ENCODE measurements around the gene ETV4.

Gene ETV4

GRCh38 chr17:43545383-43545632 lies 832 bp downstream of the ETV4 start:
- H3K9ac ChIP-seq (ENCODE audit: low read length), result no peak overlapping the region
- H3K36me3 ChIP-seq (ENCODE audit: control insufficient read depth in 1 of 2, insufficient read depth in 2 of 2, low read length in 2 of 2), result no peaks in the 10 kb centered on the region
- H4K8ac ChIP-seq (ENCODE audit: low read depth, low read length), result no peak overlapping the region
- peak; percentile 41 to 47 for DNase-seq
- H3K4ac ChIP-seq (ENCODE audit: low read depth, low read length), result no peak overlapping the region
- no peak overlapping the region for H3K23ac ChIP-seq (ENCODE audit: low read length)
- no peaks in the 10 kb centered on the region for H3K9me3 ChIP-seq (ENCODE audit: insufficient read depth, low read depth, low read length)
- H3K79me1 ChIP-seq (ENCODE audit: low read length), result peaks cover 2% of the 10 kb centered on the region
- H3K18ac ChIP-seq (ENCODE audit: low read length), result no peak overlapping the region
- peaks cover 12 to 25% of the 10 kb centered on the region in 2 experiments for H3K4me1 ChIP-seq (ENCODE audit: control insufficient read depth in 1 of 2, insufficient read depth in 2 of 2, low read length in 2 of 2)
- no peak overlapping the region for H3K14ac ChIP-seq (ENCODE audit: low read length)
- peak overlapping the region; percentile 62 for H3K4me2 ChIP-seq (ENCODE audit: low read length)
- H3K79me2 ChIP-seq (ENCODE audit: control insufficient read depth, insufficient read depth, low read length, poor library complexity), result peaks cover 3% of the 10 kb centered on the region
- H2AFZ ChIP-seq (ENCODE audit: insufficient read depth, low read length, poor library complexity), result no peak overlapping the region
- H3K27ac ChIP-seq (ENCODE audit: low read depth, low read length), result no peak overlapping the region
- no CpG with 5 or more reads among the region's 21 CpGs for WGBS (ENCODE audit: extremely low coverage, insufficient coverage, insufficient read length)
- H4K12ac ChIP-seq (ENCODE audit: low read depth, low read length), result no peak overlapping the region
- H2BK12ac ChIP-seq (ENCODE audit: low read length), result no peak overlapping the region
- no peak overlapping the region for H3K4me3 ChIP-seq (ENCODE audit: low read depth, low read length)
- no peak overlapping the region for H4K91ac ChIP-seq (ENCODE audit: low read depth, low read length)
- H2AK5ac ChIP-seq (ENCODE audit: low read length), result no peak overlapping the region
- no peak overlapping the region for H2BK5ac ChIP-seq (ENCODE audit: low read depth, low read length, poor library complexity)
- H2BK120ac ChIP-seq (ENCODE audit: insufficient read depth, low read length, poor library complexity), result no peak overlapping the region
- peaks cover 22% of the 10 kb centered on the region for H3K27me3 ChIP-seq (ENCODE audit: insufficient read depth, low read length)

- Histone ChIP-seq H3K9me3 (ENCODE audit: insufficient read depth, low read depth, low read length) (no peaks in the 10 kb centered on the region), H3K4me2 (ENCODE audit: low read length) (no peak overlapping the region), H2BK5ac (ENCODE audit: low read depth, low read length, poor library complexity) (no peak overlapping the region), H3K27ac (ENCODE audit: low read depth, low read length) (no peak overlapping the region), H3K14ac (ENCODE audit: low read length) (no peak overlapping the region), H3K4ac (ENCODE audit: low read depth, low read length) (no peak overlapping the region), H2BK120ac (ENCODE audit: insufficient read depth, low read length, poor library complexity) (no peak overlapping the region), H3K36me3 (ENCODE audit: control insufficient read depth in 1 of 2, insufficient read depth in 2 of 2, low read length in 2 of 2) (no peaks in the 10 kb centered on the region), H2AK5ac (ENCODE audit: low read length) (no peak overlapping the region), H4K8ac (ENCODE audit: low read depth, low read length) (no peak overlapping the region), H3K18ac (ENCODE audit: low read length) (no peak overlapping the region), H3K23ac (ENCODE audit: low read length) (no peak overlapping the region), H2BK12ac (ENCODE audit: low read length) (no peak overlapping the region), H3K79me1 (ENCODE audit: low read length) (peaks cover 2% of the 10 kb centered on the region), H3K79me2 (ENCODE audit: control insufficient read depth, insufficient read depth, low read length, poor library complexity) (peaks cover 3% of the 10 kb centered on the region), H2AFZ (ENCODE audit: insufficient read depth, low read length, poor library complexity) (no peak overlapping the region), H3K4me3 (ENCODE audit: low read depth, low read length) (no peak overlapping the region), H4K12ac (ENCODE audit: low read depth, low read length) (no peak overlapping the region), H4K91ac (ENCODE audit: low read depth, low read length) (peak overlapping the region; percentile 41), H3K4me1 (ENCODE audit: control insufficient read depth in 1 of 2, insufficient read depth in 2 of 2, low read length in 2 of 2) (peaks cover 12 to 21% of the 10 kb centered on the region in 2 experiments), H3K27me3 (ENCODE audit: insufficient read depth, low read length) (peaks cover 22% of the 10 kb centered on the region), H3K9ac (ENCODE audit: low read length) (no peak overlapping the region)
- WGBS (ENCODE audit: extremely low coverage, insufficient coverage, insufficient read length), result no CpG with 5 or more reads among the region's 7 CpGs
- DNase-seq, result no peak
Measured at GRCh38 chr17:43543771-43544575, 2.2 kb downstream of the ETV4 start.

GRCh38 chr17:43543300-43543699 lies 2.8 kb downstream of the ETV4 start:
- Histone ChIP-seq H3K4ac (ENCODE audit: low read depth, low read length) (no peak overlapping the region), H3K27ac (ENCODE audit: low read depth, low read length) (no peak overlapping the region), H3K27me3 (ENCODE audit: insufficient read depth, low read length) (peaks cover 22% of the 10 kb centered on the region), H2AK5ac (ENCODE audit: low read length) (no peak overlapping the region), H2BK12ac (ENCODE audit: low read length) (no peak overlapping the region), H4K12ac (ENCODE audit: low read depth, low read length) (no peak overlapping the region), H3K4me2 (ENCODE audit: low read length) (no peak overlapping the region), H3K4me3 (ENCODE audit: low read depth, low read length) (no peak overlapping the region), H3K36me3 (ENCODE audit: control insufficient read depth in 1 of 2, insufficient read depth in 2 of 2, low read length in 2 of 2) (no peaks in the 10 kb centered on the region), H3K4me1 (ENCODE audit: control insufficient read depth in 1 of 2, insufficient read depth in 2 of 2, low read length in 2 of 2) (peaks cover 13 to 18% of the 10 kb centered on the region in 2 experiments), H3K9me3 (ENCODE audit: insufficient read depth, low read depth, low read length) (no peaks in the 10 kb centered on the region), H3K18ac (ENCODE audit: low read length) (no peak overlapping the region), H3K9ac (ENCODE audit: low read length) (no peak overlapping the region), H4K91ac (ENCODE audit: low read depth, low read length) (no peak overlapping the region), H3K79me1 (ENCODE audit: low read length) (peaks cover 2% of the 10 kb centered on the region), H3K14ac (ENCODE audit: low read length) (no peak overlapping the region), H4K8ac (ENCODE audit: low read depth, low read length) (no peak overlapping the region), H3K23ac (ENCODE audit: low read length) (no peak overlapping the region), H2BK120ac (ENCODE audit: insufficient read depth, low read length, poor library complexity) (no peak overlapping the region), H2BK5ac (ENCODE audit: low read depth, low read length, poor library complexity) (no peak overlapping the region), H2AFZ (ENCODE audit: insufficient read depth, low read length, poor library complexity) (no peak overlapping the region), H3K79me2 (ENCODE audit: control insufficient read depth, insufficient read depth, low read length, poor library complexity) (peaks cover 3% of the 10 kb centered on the region)
- no CpG with 5 or more reads among the region's 4 CpGs for WGBS (ENCODE audit: extremely low coverage, insufficient coverage, insufficient read length)
- DNase-seq, result no peak

- Histone ChIP-seq H3K4ac (ENCODE audit: low read depth, low read length) (no peak overlapping the region), H3K4me3 (ENCODE audit: low read depth, low read length) (no peak overlapping the region), H4K12ac (ENCODE audit: low read depth, low read length) (no peak overlapping the region), H3K4me1 (ENCODE audit: control insufficient read depth in 1 of 2, insufficient read depth in 2 of 2, low read length in 2 of 2) (peaks cover 14 to 18% of the 10 kb centered on the region in 2 experiments), H2AFZ (ENCODE audit: insufficient read depth, low read length, poor library complexity) (no peak overlapping the region), H3K36me3 (ENCODE audit: control insufficient read depth in 1 of 2, insufficient read depth in 2 of 2, low read length in 2 of 2) (no peaks in the 10 kb centered on the region), H3K18ac (ENCODE audit: low read length) (no peak overlapping the region), H2AK5ac (ENCODE audit: low read length) (no peak overlapping the region), H3K79me1 (ENCODE audit: low read length) (peaks cover 2% of the 10 kb centered on the region), H4K8ac (ENCODE audit: low read depth, low read length) (no peak overlapping the region), H3K4me2 (ENCODE audit: low read length) (no peak overlapping the region), H3K27ac (ENCODE audit: low read depth, low read length) (no peak overlapping the region), H2BK5ac (ENCODE audit: low read depth, low read length, poor library complexity) (no peak overlapping the region), H3K9me3 (ENCODE audit: insufficient read depth, low read depth, low read length) (no peaks in the 10 kb centered on the region), H3K23ac (ENCODE audit: low read length) (no peak overlapping the region), H4K91ac (ENCODE audit: low read depth, low read length) (no peak overlapping the region), H2BK12ac (ENCODE audit: low read length) (peak overlapping the region; percentile 17), H3K79me2 (ENCODE audit: control insufficient read depth, insufficient read depth, low read length, poor library complexity) (peaks cover 3% of the 10 kb centered on the region), H2BK120ac (ENCODE audit: insufficient read depth, low read length, poor library complexity) (no peak overlapping the region), H3K14ac (ENCODE audit: low read length) (no peak overlapping the region), H3K27me3 (ENCODE audit: insufficient read depth, low read length) (peaks cover 22% of the 10 kb centered on the region), H3K9ac (ENCODE audit: low read length) (no peak overlapping the region)
- DNase-seq, result no peak
- WGBS (ENCODE audit: extremely low coverage, insufficient coverage, insufficient read length), result no CpG with 5 or more reads among the region's 8 CpGs
Measured at GRCh38 chr17:43542859-43543258, 3.3 kb downstream of the ETV4 start.
